Measurements from ENCODE around the gene RUBCNL.

GRCh38 chr13:46350003-46350402 lies 37.0 kb downstream of the RUBCNL start:
- TF ChIP-seq MYC (IDR thresholded peaks at IDR 0.05; ENCODE audit: borderline replicate concordance, low read length) (no peak), CTCF (IDR thresholded peaks at IDR 0.05) (no peak)
